Measurements from ENCODE around the gene UBE2E3.

Gene UBE2E3

GRCh38 chr2:181046833-181047232 lies 66.4 kb downstream of the UBE2E3 start:
- intact Hi-C loops (cut with DNase I; ENCODE audit: low total_unique reads) = no loop called here
- H3K4me3 ChIP-seq = no peak overlapping the region
- H3K27me3 ChIP-seq = no peaks in the 10 kb centered on the region
- no peak for DNase-seq
- no peaks in the 10 kb centered on the region for H3K9me3 ChIP-seq
- no peak overlapping the region for H3K27ac ChIP-seq
- TF ChIP-seq, protein P1, sequence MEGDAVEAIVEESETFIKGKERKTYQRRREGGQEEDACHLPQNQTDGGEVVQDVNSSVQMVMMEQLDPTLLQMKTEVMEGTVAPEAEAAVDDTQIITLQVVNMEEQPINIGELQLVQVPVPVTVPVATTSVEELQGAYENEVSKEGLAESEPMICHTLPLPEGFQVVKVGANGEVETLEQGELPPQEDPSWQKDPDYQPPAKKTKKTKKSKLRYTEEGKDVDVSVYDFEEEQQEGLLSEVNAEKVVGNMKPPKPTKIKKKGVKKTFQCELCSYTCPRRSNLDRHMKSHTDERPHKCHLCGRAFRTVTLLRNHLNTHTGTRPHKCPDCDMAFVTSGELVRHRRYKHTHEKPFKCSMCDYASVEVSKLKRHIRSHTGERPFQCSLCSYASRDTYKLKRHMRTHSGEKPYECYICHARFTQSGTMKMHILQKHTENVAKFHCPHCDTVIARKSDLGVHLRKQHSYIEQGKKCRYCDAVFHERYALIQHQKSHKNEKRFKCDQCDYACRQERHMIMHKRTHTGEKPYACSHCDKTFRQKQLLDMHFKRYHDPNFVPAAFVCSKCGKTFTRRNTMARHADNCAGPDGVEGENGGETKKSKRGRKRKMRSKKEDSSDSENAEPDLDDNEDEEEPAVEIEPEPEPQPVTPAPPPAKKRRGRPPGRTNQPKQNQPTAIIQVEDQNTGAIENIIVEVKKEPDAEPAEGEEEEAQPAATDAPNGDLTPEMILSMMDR (IDR thresholded peaks at IDR 0.05) = no peak
- H3K36me3 ChIP-seq = no peaks in the 10 kb centered on the region
- no peaks in the 10 kb centered on the region for H3K4me1 ChIP-seq

DNA sequence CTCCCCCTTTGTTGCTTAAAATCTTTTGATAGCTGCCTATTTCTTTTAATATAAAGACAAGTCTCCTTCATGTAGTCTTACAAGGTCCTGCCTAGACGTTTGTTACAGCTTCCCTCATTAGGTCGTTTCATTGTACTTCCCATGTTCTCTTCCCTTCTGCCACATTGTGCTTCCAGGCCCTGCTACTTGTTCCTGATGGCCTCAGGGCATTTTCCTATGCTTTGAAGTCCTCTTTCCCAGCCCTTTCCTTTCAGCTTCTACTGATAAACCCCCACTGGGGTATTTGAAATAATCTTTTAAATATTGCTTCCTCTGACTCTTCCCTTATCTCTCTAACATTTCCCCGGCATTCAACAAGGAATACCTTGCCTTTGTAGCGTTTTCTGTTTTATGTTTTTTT lies 67.4 kb downstream of the UBE2E3 start:
- intact Hi-C loops (cut with DNase I; ENCODE audit: low total_unique reads) = no loop called here
- no peak overlapping the region for H3K27ac ChIP-seq
- H3K36me3 ChIP-seq = no peaks in the 10 kb centered on the region
- no peaks in the 10 kb centered on the region for H3K9me3 ChIP-seq
- no peak for DNase-seq
- H3K27me3 ChIP-seq = no peaks in the 10 kb centered on the region
- no peak overlapping the region for H3K4me3 ChIP-seq
- no peaks in the 10 kb centered on the region for H3K4me1 ChIP-seq
- TF ChIP-seq, protein P1 (IDR thresholded peaks at IDR 0.05) = no peak

DNA sequence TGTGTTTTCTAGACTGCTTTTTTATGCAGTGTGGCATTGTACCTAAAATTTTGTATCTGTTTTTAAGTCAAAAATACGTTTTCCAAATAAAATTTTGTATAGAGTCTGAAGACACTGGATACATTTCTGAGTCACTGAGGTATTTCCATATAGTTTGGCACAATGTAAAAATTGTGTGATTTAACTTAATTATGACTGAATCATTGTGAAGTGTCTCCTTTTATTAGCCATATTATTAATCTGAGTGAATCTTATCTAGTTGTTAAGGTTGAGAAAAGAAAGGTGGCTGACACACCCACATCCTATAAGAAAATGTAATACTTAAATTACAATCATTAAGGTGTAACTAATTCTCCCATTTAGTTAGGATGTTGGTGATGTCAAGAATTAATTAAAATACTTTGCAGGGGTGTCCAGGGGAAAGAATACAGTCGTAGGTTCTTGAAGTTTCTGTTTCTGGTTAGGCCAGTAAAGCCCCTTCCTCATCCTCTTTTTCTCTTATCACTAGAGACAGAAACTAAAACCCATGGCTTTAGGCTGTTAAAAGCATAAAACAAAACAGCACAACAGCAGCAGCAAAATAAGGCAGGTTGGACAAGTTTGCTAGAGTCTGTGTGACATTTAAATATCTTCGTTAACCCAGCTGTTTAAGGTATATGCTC lies 71.6 kb downstream of the UBE2E3 start:
- Histone ChIP-seq H3K4me3 (no peak overlapping the region), H3K27me3 (no peaks in the 10 kb centered on the region), H3K27ac (no peak overlapping the region), H3K4me1 (peaks cover 0 to 4% (median 2%) of the 10 kb centered on the region in 4 donors), H3K36me3 (no peaks in the 10 kb centered on the region), H3K9me3 (no peaks in the 10 kb centered on the region)
- intact Hi-C loops (cut with DNase I; ENCODE audit: low total_unique reads) = no loop called here
- no peak for DNase-seq
- TF ChIP-seq, protein P1 (IDR thresholded peaks at IDR 0.05) = no peak

- H3K4me1 ChIP-seq = peaks cover 0 to 4% (median 2%) of the 10 kb centered on the region in 4 donors
- intact Hi-C loops (cut with DNase I; ENCODE audit: low total_unique reads) = no loop called here
- TF ChIP-seq, protein P1 (IDR thresholded peaks at IDR 0.05) = no peak
- no peaks in the 10 kb centered on the region for H3K27me3 ChIP-seq
- no peaks in the 10 kb centered on the region for H3K36me3 ChIP-seq
- H3K9me3 ChIP-seq = no peaks in the 10 kb centered on the region
- no peak for DNase-seq
- H3K27ac ChIP-seq = no peak overlapping the region
- no peak overlapping the region for H3K4me3 ChIP-seq
These were observed 72.1 kb downstream of the UBE2E3 start for GRCh38 chr2:181052523-181052891.

GRCh38 chr2:181054256-181054655 lies 73.9 kb downstream of the UBE2E3 start:
- intact Hi-C loops (cut with DNase I; ENCODE audit: low total_unique reads) = no loop called here
- H3K27me3 ChIP-seq = no peaks in the 10 kb centered on the region
- no peak overlapping the region for H3K27ac ChIP-seq
- no peaks in the 10 kb centered on the region for H3K36me3 ChIP-seq
- H3K9me3 ChIP-seq = no peaks in the 10 kb centered on the region
- peaks cover 0 to 4% (median 2%) of the 10 kb centered on the region in 4 donors for H3K4me1 ChIP-seq
- TF ChIP-seq, protein P1 (IDR thresholded peaks at IDR 0.05) = no peak
- H3K4me3 ChIP-seq = no peak overlapping the region
- DNase-seq = no peak

DNA sequence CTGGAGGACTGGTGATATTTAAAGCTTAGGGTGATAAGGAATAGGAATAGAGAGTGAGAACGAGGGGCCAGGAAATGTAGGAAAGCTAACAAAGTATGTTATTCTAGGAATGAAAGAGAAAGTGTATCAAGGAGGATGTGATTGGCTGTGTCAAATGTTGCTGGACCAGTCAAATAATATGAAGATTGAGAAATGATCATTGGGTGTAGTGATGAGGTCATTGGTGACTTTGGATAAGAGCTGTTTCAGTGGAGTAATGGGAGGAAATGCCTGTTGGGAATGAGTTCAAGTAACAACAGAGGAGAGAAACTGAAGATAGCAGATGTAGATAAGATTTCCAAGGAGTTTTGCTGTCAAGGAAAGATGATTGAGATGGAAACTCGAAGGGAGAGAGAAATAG lies 74.4 kb downstream of the UBE2E3 start:
- no peaks in the 10 kb centered on the region for H3K9me3 ChIP-seq
- TF ChIP-seq, protein P1 (IDR thresholded peaks at IDR 0.05) = no peak
- no peak for DNase-seq
- no peak overlapping the region for H3K4me3 ChIP-seq
- H3K27ac ChIP-seq = no peak overlapping the region
- no peaks in the 10 kb centered on the region for H3K36me3 ChIP-seq
- intact Hi-C loops (cut with DNase I; ENCODE audit: low total_unique reads) = no loop called here
- H3K27me3 ChIP-seq = no peaks in the 10 kb centered on the region
- H3K4me1 ChIP-seq = peaks cover 0 to 4% (median 2%) of the 10 kb centered on the region in 4 donors

Measured in tibial artery (tissue), 4 donors.